DMS 273 treated with DMSO at 0.1 percent for 48 hours (cell line): ENCODE data around the gene NMT1.

Experiments
- DNase-seq: peaks from one replicate; lab custom pipeline; 2025; lab: John Stamatoyannopoulos, UW

NMT1 gene

DNA sequence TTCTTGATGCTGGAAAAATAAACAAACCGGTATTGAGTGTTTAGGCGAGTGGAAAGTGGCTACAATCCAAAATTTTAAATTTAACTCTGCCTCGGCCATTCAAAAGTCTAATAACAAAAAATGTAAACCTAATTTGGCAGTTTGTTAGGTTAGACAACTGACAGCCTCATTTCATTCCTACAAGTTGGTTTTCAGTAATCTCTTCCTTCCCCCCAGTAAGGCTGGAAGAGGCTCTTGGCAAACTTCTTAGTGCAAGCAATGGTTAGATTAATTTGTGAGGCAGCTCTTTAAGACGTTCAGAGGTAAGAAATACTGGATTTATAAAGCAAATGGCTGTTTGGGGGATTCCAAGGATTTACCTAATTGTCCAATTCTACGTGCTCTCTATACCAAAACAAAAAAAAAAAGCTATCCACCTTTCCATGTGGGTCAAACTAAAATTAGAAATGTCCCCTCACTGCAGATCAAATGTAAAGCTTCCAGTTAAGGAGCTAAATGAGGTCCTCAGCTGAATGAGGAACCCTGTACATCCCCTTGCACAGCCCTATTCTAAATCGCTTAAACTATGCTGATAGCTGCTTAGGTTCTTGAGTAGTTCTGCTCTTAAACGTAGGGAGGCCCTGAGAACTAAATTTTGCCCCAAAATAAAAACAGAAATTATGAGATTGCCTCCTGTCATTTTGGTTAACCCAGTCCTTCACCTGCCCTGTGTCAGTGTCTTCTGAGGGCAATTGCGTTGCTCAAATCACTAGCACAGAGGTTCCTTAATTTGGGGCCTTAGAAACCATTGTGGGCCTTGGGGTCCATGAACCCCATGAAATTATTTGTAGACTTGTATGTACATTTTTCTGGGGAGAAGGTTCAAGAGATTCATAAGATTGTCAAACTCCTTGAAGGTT is 90.0 kb downstream of the NMT1 start:
- DNase-seq: no peak

DNA sequence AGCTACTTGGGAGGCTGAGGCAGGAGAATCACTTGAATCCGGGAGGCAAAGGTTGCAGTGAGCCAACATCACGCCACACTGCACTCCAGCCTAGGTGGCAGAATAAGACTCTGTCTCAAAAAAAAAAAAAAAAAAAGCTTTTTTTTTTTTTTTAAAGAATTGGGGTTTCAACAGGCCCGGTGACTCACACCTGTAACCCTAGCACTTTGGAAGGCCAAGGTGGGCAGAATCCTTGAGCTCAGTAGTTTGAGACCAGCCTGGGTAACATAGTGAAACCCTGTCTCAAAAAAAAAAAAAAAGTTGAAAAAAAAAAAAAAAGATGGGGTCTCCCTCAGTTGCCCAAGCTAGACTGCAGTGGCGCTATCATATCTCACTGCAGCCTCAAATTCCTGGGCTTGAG is 93.9 kb downstream of the NMT1 start:
- no peak for DNase-seq

DNA sequence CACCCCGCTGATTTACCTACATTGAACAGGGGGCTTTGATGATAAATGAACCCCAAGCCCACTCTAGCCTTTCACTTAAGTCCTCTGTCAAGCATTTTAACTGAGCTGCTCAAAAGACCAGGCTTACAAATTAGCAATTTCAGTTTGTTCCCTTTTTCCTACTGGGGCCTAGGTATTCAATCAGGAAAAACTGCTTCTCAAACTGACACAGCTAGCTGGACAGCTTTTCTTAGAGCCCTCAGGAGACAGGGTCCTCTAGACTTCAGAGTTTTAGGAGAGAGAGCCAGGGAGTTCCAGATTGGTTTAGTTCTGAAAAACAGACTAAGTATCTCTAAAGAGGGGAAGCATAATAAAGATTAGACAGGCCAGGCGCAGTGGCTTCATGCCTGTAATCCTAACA is 94.4 kb downstream of the NMT1 start:
- no peak for DNase-seq

GRCh38 chr17:45156242-45156641 is 95.1 kb downstream of the NMT1 start:
- DNase-seq: no peak
